GM12878 (cell line): ENCODE data around the gene CHMP4B. TPM values are rescaled to one million over a fixed set of nuclear protein-coding genes. Genes with fewer than 3 reads are reported as not detected.

Experiments
- ATAC-seq: fragments of 200-7000 bp; cut with Tn5 transposase; 3 replicates; pipeline ENCODE4 v1.9.1; 2020; ENCODE audit warnings: mild to moderate bottlenecking, moderate library complexity
- BruUV-seq: library from RNA; stranded (reverse); fragments of 400-500 nt; replicated peaks from 2 replicates; lab custom pipeline; 2021; lab: Mats Ljungman, UMichigan
- CTCF ChIA-PET: fragments of 300-600 bp; sonication (Branson Sonifier 250); formaldehyde crosslinking; extraction: SDS; loops from one replicate; lab custom pipeline; 2021; ENCODE audit warnings: inconsistent platforms; lab: Yijun Ruan, JAX
- POLR2A ChIA-PET: fragments of 350-600 bp; formaldehyde crosslinking; extraction: SDS; loops from one replicate; lab custom pipeline; 2021; ENCODE audit warnings: inconsistent platforms; lab: Charles Lee
- RAD21 ChIA-PET: fragments of 300-600 bp; sonication (Branson Sonifier 250); formaldehyde crosslinking; loops from one replicate; lab custom pipeline; 2023; ENCODE audit warnings: antibody characterized with exemption; ENCODE audit not compliant: unreplicated experiment; lab: Charles Lee
- SMC1A ChIA-PET: fragments of 300-600 bp; sonication (Branson Sonifier 250); formaldehyde crosslinking; loops from one replicate; lab custom pipeline; 2023; ENCODE audit not compliant: unreplicated experiment, uncharacterized antibody; lab: Charles Lee
- DNase-seq: peaks from one replicate; pipeline ENCODE4 v3.0.0-alpha.2; 2011; ENCODE audit warnings: low read depth, low spot score
- FAIRE-seq: peaks from 3 replicates; lab custom pipeline; 2011; peaks lifted over from hg19 to GRCh38; lab: Jason Lieb, UNC
- H2AFZ ChIP-seq: 2 replicates; pipeline ENCODE4 v1.6.0; 2011; ENCODE audit warnings: low read depth, low read length, control low read depth; ENCODE audit not compliant: control insufficient read depth
- H3K27ac ChIP-seq: 2 replicates; pipeline ENCODE4 v1.5.1; 2011; ENCODE audit warnings: control low read depth; ENCODE audit not compliant: control insufficient read depth, insufficient read depth
- H3K27me3 ChIP-seq, 2 experiments: replicated peaks in 1 of 2; 2 replicates each; pipeline versions ENCODE4 v1.6.0 to v1.6.1; 2011; ENCODE audit warnings: low read length in 1 of 2; ENCODE audit not compliant: control insufficient read depth in 2 of 2, insufficient read depth in 2 of 2
- H3K36me3 ChIP-seq, 2 experiments: 2 replicates each; pipeline ENCODE4 v1.5.1; 2011; ENCODE audit warnings: low read length in 1 of 2; ENCODE audit not compliant: control insufficient read depth in 2 of 2, insufficient read depth in 2 of 2
- H3K4me1 ChIP-seq: 2 replicates; pipeline ENCODE4 v1.6.1; 2011; ENCODE audit warnings: mild to moderate bottlenecking, low read length, moderate library complexity, mixed read lengths; ENCODE audit not compliant: control insufficient read depth, insufficient read depth
- H3K4me2 ChIP-seq: 2 replicates; pipeline ENCODE4 v1.6.0; 2011; ENCODE audit warnings: control low read depth; ENCODE audit not compliant: control insufficient read depth, insufficient read depth
- H3K4me3 ChIP-seq: fragments of 200-600 bp; sonication (generic); 2 replicates; pipeline ENCODE4 v1.5.1; 2016
- H3K79me2 ChIP-seq: 2 replicates; pipeline ENCODE4 v1.6.0; 2011; ENCODE audit warnings: low read length; ENCODE audit not compliant: control insufficient read depth, insufficient read depth
- H3K9ac ChIP-seq: 2 replicates; pipeline ENCODE4 v1.8.0; 2011; ENCODE audit warnings: low read length, control low read depth, mixed read lengths; ENCODE audit not compliant: control insufficient read depth, insufficient read depth
- H3K9me3 ChIP-seq: replicated peaks from 3 replicates; pipeline ENCODE4 v1.5.1; 2011; ENCODE audit warnings: mild to moderate bottlenecking, low read length; ENCODE audit not compliant: control insufficient read depth, insufficient read depth
- H4K20me1 ChIP-seq: 2 replicates; pipeline ENCODE4 v1.6.0; 2011; ENCODE audit not compliant: control insufficient read depth, insufficient read depth
- BCL3 ChIP-seq: IDR thresholded peaks from 2 replicates; pipeline ENCODE4 v1.6.1; 2011; ENCODE audit warnings: borderline replicate concordance, low read depth, mild to moderate bottlenecking, moderate library complexity, low read length; ENCODE audit not compliant: insufficient read depth, poor library complexity, severe bottlenecking
- FOXK2 ChIP-seq: fragments of 450-650 bp; IDR thresholded peaks from 2 replicates; pipeline ENCODE4 v1.6.1; 2017; ENCODE audit warnings: mild to moderate bottlenecking, moderate library complexity
- NR2C1 ChIP-seq: fragments of 450-650 bp; IDR thresholded peaks from 2 replicates; pipeline ENCODE4 v1.6.1; 2017; ENCODE audit warnings: antibody characterized with exemption, mild to moderate bottlenecking, moderate library complexity
- RCOR1 ChIP-seq: conservative IDR thresholded peaks from 2 replicates; pipeline ENCODE4 v1.6.1; 2012; ENCODE audit warnings: low read depth, low read length, improper control_type of control experiment
- SMC3 ChIP-seq: IDR thresholded peaks from 2 replicates; pipeline ENCODE4 v1.6.1; 2011; ENCODE audit warnings: low read length, improper control_type of control experiment, borderline replicate concordance
- SREBF1 ChIP-seq: IDR thresholded peaks from 2 replicates; pipeline ENCODE4 v1.6.1; 2012; ENCODE audit warnings: mild to moderate bottlenecking, low read length
- STAT1 ChIP-seq: fragments of 450-650 bp; conservative IDR thresholded peaks from 2 replicates; pipeline ENCODE4 v1.6.1; 2014; ENCODE audit warnings: antibody characterized with exemption, mild to moderate bottlenecking
- TCF12 ChIP-seq: IDR thresholded peaks from 2 replicates; pipeline ENCODE4 v1.6.1; 2011; ENCODE audit warnings: low read depth, mild to moderate bottlenecking, low read length
- YY1 ChIP-seq: IDR thresholded peaks from 2 replicates; pipeline ENCODE4 v1.6.1; 2011; ENCODE audit warnings: low read depth, mild to moderate bottlenecking, low read length
- ZBTB11 ChIP-seq: fragments of 450-650 bp; formaldehyde crosslinking; IDR thresholded peaks from 2 replicates; pipeline ENCODE4 v1.5.0; 2022; ENCODE audit warnings: mild to moderate bottlenecking, missing genetic modification characterization
- ZSCAN29 ChIP-seq: fragments of 450-650 bp; IDR thresholded peaks from 2 replicates; pipeline ENCODE4 v1.6.1; 2017; ENCODE audit warnings: mild to moderate bottlenecking, moderate library complexity
- WGBS: methylation state at CpG from one replicate; pipeline ENCODE4 v1.1.6; 2016; ENCODE audit warnings: low lambda C conversion rate; ENCODE audit not compliant: insufficient replicate concordance, insufficient coverage; ENCODE audit errors: missing lambda C conversion rate; 5-methylcytosine and 5-hydroxymethylcytosine counted together
- in situ Hi-C: fragments of 300-500 bp; cut with MboI; formaldehyde crosslinking; loops from 9 replicates; pipeline ENCODE4 v1.14.3; 2018; ENCODE audit warnings: mixed read lengths
- intact Hi-C: fragments of 100-400 bp; cut with micrococcal nuclease; formaldehyde crosslinking; loops from one replicate; pipeline ENCODE4 v1.14.2; 2022; ENCODE audit not compliant: unreplicated experiment
- polyA plus RNA-seq, 11 experiments: library from polyadenylated mRNA; depleted of rRNA in 4 of 11; unstranded in 6 of 11; stranded (reverse) in 5 of 11; fragments of >200 nt; fragmentation: Nextera tagmentation in 4 of 11; fragmentation: Illumina TruSeq in 1 of 11; extraction: Ambion mirVana in 4 of 11; extraction: Trizol in 1 of 11; gene quantifications; 1 replicate in 1 of 11; 2 replicates in 10 of 11; pipeline versions ENCODE4 v1.2.1 to v1.2.3, GENCODE V29; 2011 to 2016; ENCODE audit warnings: inconsistent platforms in 2 of 11, missing spikeins in 2 of 11, low read depth in 1 of 11
- total RNA-seq, 4 experiments: library from RNA; depleted of rRNA in 3 of 4; stranded (reverse); fragments of >200 nt in 3 of 4; fragmentation: Illumina TruSeq in 1 of 4; extraction: Trizol in 1 of 4; gene quantifications; 2 replicates each; pipeline versions ENCODE4 v1.2.1 to v1.2.3, GENCODE V29; 2013 to 2021
- TF ChIP-seq, protein P1 (sequence below): fragments of 150-350 bp; IDR thresholded peaks from 2 replicates; pipeline ENCODE4 v1.6.1; 2016; ENCODE audit warnings: low read depth, low read length
- TF ChIP-seq, protein P2 (sequence below): IDR thresholded peaks from 2 replicates; pipeline ENCODE4 v1.6.1; 2012; ENCODE audit warnings: low read length, inconsistent platforms

The CHMP4B gene
- total and polyA plus RNA-seq, 10 of the 15 experiments (the other 5 are each of a cell fraction or from before 2014, with no cell fraction given), result 4.2 to 118 (median 49.6) TPM

- SMC1A ChIA-PET, result interaction anchor here (1.1 to 1.3 kb wide), 2 partner anchors 33 to 49 kb away, joined by 3 to 4 read pairs; no protein-coding TSS in a partner anchor
Observed at GRCh38 chr20:33865761-33866370, 54.7 kb downstream of the CHMP4B start.

More at GRCh38 chr20:33865761-33866370, 54.7 kb downstream of the CHMP4B start:
- DNase-seq, result no peak
- Histone ChIP-seq H3K27me3 (no peaks in the 10 kb centered on the region), H3K27ac (no peak overlapping the region), H3K4me3 (no peak overlapping the region), H3K4me2 (no peak overlapping the region), H3K36me3 (no peaks in the 10 kb centered on the region), H3K4me1 (peaks cover 17% of the 10 kb centered on the region), H3K9me3 (no peaks in the 10 kb centered on the region), H3K9ac (no peak overlapping the region), H2AFZ (no peak overlapping the region), H3K79me2 (no peaks in the 10 kb centered on the region), H4K20me1 (no peaks in the 10 kb centered on the region)
- in situ Hi-C loops, result loop anchor here (5.0 to 10.0 kb wide), 2 partner anchors 201 to 259 kb away; no protein-coding TSS in a partner anchor
- WGBS, result 63% methylated on average over 13 of the region's 13 CpGs
- ChIA-PET POLR2A (no interaction called here), CTCF (interaction anchor here (1.0 to 1.2 kb wide), 2 partner anchors 49 to 206 kb away, joined by 3 to 4 read pairs; no protein-coding TSS in a partner anchor), RAD21 (interaction anchor here (0.5 kb wide), 1 partner anchor 422 kb away, joined by 3 read pairs; the partner anchor contains the start of gene SNTA1)
- no peak for ATAC-seq
- BruUV-seq, result no TSS peak
- FAIRE-seq, result no peak
- no peak for TF ChIP-seq YY1
- no peak for TF ChIP-seq BCL3
- TF ChIP-seq, protein P1, sequence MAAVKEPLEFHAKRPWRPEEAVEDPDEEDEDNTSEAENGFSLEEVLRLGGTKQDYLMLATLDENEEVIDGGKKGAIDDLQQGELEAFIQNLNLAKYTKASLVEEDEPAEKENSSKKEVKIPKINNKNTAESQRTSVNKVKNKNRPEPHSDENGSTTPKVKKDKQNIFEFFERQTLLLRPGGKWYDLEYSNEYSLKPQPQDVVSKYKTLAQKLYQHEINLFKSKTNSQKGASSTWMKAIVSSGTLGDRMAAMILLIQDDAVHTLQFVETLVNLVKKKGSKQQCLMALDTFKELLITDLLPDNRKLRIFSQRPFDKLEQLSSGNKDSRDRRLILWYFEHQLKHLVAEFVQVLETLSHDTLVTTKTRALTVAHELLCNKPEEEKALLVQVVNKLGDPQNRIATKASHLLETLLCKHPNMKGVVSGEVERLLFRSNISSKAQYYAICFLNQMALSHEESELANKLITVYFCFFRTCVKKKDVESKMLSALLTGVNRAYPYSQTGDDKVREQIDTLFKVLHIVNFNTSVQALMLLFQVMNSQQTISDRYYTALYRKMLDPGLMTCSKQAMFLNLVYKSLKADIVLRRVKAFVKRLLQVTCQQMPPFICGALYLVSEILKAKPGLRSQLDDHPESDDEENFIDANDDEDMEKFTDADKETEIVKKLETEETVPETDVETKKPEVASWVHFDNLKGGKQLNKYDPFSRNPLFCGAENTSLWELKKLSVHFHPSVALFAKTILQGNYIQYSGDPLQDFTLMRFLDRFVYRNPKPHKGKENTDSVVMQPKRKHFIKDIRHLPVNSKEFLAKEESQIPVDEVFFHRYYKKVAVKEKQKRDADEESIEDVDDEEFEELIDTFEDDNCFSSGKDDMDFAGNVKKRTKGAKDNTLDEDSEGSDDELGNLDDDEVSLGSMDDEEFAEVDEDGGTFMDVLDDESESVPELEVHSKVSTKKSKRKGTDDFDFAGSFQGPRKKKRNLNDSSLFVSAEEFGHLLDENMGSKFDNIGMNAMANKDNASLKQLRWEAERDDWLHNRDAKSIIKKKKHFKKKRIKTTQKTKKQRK, result no peak
- no peak for TF ChIP-seq TCF12
- TF ChIP-seq NR2C1, result no peak
- TF ChIP-seq ZSCAN29, result no peak
- TF ChIP-seq, protein P2, sequence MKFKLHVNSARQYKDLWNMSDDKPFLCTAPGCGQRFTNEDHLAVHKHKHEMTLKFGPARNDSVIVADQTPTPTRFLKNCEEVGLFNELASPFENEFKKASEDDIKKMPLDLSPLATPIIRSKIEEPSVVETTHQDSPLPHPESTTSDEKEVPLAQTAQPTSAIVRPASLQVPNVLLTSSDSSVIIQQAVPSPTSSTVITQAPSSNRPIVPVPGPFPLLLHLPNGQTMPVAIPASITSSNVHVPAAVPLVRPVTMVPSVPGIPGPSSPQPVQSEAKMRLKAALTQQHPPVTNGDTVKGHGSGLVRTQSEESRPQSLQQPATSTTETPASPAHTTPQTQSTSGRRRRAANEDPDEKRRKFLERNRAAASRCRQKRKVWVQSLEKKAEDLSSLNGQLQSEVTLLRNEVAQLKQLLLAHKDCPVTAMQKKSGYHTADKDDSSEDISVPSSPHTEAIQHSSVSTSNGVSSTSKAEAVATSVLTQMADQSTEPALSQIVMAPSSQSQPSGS, result no peak
- no peak for TF ChIP-seq FOXK2
- no peak for TF ChIP-seq ZBTB11 (CRISPR knock-in tag)
- TF ChIP-seq SREBF1, result no peak
- no peak for TF ChIP-seq SMC3
- TF ChIP-seq STAT1, result no peak
- TF ChIP-seq RCOR1, result no peak
- intact Hi-C loops, result loop anchor here (5.0 kb wide), 1 partner anchor 66 kb away; no protein-coding TSS in a partner anchor
